Activated CD8-positive, alpha-beta memory T cell treated with anti-CD3 and anti-CD28 coated beads for 48 hours (primary cell): ENCODE measurements around the gene MYL6B.
"Not testable (repeated sequence)": the region's sequence is repeated elsewhere in the genome, so short reads cannot be mapped to it uniquely, and the experiment has no call there.

Source experiments
- DNase-seq, 3 experiments: peaks; one replicate each; pipeline ENCODE4 v3.0.0-alpha.2; 2020; ENCODE audit warnings: low read depth in 2 of 3, low spot score in 2 of 3

The MYL6B gene

GRCh38 chr12:56163533-56164344 is 11.4 kb downstream of the MYL6B start:
- no peak for DNase-seq

GRCh38 chr12:56164345-56164729 is 11.9 kb downstream of the MYL6B start:
- DNase-seq = no peak

GRCh38 chr12:56165369-56165768 is 13.0 kb downstream of the MYL6B start:
- DNase-seq = no peak

- DNase-seq = no peak
Observed at GRCh38 chr12:56169229-56169759, 16.9 kb downstream of the MYL6B start.

GRCh38 chr12:56172839-56173238 is 20.5 kb downstream of the MYL6B start:
- no peak for DNase-seq

- DNase-seq = no peak
Observed at GRCh38 chr12:56178347-56178746, 26.0 kb downstream of the MYL6B start.

DNA sequence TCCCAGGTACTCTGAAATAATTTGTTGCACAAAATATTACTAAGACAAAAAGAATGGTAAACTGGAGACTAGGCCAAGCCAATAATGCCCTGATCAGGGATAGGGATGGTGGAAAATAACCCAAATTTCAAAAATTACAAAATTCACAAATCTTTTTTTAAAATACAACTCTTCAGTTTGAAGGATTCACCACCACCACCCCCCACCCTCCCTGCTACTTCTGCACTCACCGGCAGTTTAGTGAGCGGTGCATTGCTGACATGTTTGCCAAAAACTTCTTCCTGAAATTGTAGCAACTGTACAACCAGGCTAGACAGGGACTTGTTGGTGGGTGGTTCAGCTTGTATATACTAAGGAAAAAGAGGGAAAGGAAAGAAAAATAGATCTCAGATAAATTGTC is 34.6 kb downstream of the MYL6B start:
- no peak for DNase-seq

DNA sequence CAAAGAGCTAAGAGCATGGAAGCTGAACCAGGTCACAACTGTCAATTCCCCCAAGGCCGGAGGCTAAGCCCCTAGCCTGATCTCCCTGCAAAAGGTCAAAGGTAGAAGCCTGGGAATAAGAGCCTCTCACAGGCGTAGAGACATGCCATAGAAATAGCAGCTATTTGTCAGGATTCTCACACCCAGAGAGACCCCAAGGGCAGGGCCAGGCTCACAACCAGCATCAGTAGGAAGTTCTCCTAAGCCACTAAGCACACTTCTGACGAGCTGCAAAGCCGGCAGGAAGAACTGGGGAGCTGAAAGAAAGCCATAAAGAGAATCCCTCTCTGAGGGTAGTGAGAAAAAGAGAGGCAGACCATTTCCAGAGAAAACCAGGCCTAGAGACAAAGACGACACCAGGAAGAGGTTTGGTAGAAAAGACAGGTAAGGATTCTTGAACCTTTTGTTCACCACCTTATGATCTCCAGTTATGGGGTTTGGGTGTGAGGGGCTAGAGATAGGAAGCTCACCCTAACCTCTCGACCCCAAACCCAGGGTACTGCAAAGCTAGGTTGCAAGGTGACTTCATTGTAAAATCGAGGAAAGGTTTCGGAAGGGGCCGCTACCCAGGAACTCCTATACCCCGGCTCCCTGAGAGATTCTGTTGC is 35.9 kb downstream of the MYL6B start:
- no peak for DNase-seq

DNA sequence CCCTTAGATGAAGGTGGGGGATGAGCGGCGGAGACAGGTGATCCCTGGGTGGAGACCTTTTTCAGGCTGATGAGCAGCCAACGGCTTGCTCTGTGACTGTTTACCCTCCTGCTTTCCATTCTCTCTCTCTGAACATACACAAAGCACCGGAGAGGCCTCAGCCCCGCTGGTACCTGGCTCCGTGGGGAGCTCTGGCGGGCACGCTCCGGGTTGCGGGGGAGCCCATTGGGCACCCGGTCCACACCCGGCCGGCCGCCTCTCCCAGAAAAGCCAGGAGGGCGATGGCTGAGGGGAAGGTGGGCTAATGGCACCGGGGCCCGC is 36.4 kb downstream of the MYL6B start:
- DNase-seq = peak in 1 of 3 experiments; percentile 10

DNA sequence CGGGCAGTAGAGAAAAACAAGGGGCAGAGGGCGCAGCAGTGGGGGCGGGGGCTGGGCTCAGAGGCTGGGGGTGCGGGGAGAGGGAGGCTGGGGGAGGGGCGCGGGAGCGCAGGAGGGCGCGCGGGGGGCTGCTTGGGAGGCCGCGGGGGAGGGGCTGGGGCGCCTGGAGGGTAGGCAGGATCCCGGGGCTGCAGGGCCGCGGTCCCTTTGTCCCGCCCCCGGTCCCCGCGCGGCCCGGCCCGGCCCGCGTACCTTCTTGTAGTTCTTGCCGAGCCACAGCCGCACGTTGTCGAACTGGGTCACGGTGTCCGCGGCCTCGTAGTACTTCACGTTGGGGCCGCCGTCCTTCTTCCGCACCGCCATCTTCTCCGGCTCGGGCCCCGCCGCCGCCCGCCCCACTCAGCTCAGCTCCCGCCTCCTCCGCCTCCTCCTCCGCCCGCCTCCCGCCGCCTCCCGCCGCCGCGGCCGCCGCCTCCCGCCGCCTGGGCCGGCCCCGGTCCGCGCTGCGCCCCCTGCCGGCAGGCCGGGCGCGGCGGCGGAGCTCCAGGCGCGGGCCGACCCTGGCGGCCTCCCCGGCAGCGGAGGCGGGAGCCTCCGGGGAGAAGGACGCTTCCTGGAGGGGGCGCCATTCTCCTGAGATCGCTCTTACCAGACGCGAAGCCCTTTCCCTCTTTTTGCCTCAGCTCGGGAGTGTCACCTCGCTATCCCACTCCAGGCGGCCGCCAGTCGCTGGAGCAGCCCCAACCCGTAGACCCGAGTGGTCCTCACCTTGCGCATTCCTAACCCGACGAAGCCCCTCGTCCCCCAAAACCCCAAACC is 36.9 kb downstream of the MYL6B start, which contains the start of gene SMARCC2:
TSS of gene SMARCC2 (minus strand) at position 385 of the 819 bp plus-strand sequence. CDS start at position 363, 22 bp downstream.
- DNase-seq = peak; percentile 66 to 74 (median 73)

GRCh38 chr12:56189918-56190694 is 37.7 kb downstream of the MYL6B start:
- peak; percentile 81 to 99 (median 98) for DNase-seq

GRCh38 chr12:56190695-56191155 is 38.3 kb downstream of the MYL6B start:
- no peak for DNase-seq

DNA sequence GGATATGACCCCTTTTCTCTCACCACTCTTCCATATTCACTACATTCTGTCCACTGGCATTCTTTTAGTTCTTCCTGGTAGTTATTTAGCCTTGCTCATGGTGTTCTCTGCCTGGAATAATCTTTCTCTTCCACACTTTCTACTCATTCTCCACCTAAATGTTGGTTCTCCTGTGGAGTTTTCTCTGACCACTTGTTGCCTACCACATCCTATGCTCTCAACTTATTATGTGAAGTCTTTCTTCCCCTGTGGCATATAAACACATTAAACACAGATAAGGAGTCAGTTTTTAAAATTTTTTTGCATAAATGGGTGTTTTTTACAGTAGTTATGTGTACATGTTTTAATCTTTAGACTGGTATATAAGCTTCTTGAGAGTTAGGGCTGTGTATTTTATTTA is 40.2 kb downstream of the MYL6B start:
- no peak for DNase-seq

DNA sequence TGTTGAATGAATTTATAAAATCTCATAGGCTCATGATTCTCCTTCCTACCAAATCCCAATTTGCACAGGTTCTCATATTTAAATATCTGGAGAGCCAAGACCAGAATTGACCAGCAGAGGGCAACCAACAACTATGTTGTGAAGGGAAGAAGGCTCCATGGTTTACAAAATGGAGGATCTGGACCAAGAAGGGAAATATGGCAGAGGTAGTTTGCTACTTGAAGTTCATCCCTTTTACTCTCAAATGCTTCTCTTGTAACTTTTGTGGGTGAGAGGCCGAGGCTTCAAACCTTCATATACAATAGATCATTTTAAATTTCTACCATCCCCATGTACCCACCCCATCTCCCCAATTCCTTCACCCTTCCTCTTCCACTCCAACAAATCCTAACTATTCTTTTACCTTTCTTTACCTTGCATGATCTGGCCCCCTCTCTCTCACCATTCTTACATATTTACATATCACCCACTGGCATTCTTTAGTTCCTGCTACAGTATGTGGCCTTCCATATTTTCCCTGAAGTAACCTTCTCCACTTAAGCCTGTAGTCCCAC is 40.7 kb downstream of the MYL6B start:
- DNase-seq = peak in 1 of 3 experiments; percentile 33

GRCh38 chr12:56196818-56197550 is 44.6 kb downstream of the MYL6B start:
- DNase-seq = not testable (repeated sequence)

- no peak for DNase-seq
Observed at GRCh38 chr12:56197921-56198635, 45.7 kb downstream of the MYL6B start.

GRCh38 chr12:56198836-56199235 is 46.4 kb downstream of the MYL6B start:
- DNase-seq = no peak

DNA sequence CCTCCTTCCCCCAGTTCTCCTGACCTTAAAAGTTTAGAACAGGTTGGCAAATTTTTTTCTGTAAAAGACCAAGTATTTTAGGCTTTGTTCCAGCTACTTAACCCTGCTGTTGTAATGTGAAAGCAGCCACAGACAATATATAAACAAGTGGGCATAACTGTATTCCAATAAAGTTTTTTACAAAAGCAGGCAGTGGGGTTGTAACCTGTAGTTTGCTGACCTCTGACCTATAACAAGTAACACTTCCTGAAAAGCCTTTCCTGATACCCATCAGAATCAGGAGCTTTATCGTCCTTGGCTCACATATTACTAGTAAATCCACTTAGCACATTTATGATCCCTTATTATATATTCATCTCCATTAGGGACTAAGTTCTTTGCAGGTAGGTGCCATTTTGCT is 50.0 kb downstream of the MYL6B start:
- no peak for DNase-seq

DNA sequence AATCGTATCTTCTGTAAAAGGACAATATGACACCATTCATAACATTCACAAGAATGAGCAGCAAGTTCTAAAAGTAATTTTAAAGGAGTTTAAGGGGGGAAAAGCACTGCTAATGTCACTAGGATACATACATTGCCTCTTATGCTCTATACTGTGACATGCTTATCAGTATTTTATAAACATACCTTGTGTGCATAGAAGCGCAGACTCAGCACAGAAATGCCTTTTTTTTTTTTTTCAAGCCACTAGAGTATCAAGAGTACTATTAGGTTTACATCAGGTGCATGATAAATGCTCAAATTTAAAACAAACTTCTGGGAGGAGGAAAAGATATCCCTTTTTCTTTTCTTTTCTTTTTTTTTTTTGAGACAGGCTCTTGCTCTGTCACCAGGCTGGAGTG is 50.5 kb downstream of the MYL6B start:
- DNase-seq = no peak
